GM21723 (cell line): ENCODE results near the gene SATB1.
"Not testable (repeated sequence)": the region's sequence is repeated elsewhere in the genome, so short reads cannot be mapped to it uniquely, and the experiment has no call there.

Source experiments
- ATAC-seq: cut with Tn5 transposase; IDR thresholded peaks from one replicate; pipeline ENCODE4 v1.9.1; 2021; ENCODE audit warnings: mild to moderate bottlenecking, moderate library complexity; ENCODE audit not compliant: unreplicated experiment

Gene SATB1

DNA sequence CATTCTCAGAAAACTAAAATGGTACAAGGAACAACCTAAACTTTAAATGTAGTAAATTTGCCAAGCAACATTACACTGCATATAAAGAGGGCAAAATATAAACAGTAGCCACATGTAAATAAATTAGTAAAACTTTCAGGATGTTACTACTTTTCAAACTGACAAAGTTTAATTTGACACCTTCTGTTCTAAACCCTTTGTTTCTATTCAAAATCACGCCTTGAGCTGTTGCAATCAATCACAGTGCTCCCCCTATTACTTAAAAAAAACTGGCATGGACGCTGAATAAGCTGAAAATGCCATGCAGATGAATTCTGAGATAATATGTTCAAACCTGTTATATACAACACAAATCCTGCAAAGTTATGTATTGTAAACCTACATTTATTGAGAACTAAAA, 69.3 kb downstream of the SATB1 start:
- ATAC-seq, result no peak

DNA sequence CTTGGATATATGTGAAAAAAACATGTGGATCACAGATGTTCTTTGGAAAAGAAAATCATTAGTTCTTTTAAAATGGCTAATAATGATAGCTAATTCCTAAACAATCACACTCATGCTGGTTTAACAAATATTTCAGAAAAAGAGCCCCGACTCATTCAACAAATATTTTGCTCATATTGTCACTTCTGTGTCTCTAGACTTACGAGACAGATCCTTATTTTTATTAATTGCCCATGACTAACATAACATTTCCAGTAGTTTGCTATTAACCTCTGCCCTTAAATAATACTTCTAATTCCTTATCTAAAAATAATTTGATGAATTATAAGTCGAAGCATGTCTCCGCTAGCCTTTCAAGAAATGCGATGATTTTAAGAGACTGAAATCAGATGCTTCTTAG, 70.4 kb downstream of the SATB1 start:
- ATAC-seq, result no peak

DNA sequence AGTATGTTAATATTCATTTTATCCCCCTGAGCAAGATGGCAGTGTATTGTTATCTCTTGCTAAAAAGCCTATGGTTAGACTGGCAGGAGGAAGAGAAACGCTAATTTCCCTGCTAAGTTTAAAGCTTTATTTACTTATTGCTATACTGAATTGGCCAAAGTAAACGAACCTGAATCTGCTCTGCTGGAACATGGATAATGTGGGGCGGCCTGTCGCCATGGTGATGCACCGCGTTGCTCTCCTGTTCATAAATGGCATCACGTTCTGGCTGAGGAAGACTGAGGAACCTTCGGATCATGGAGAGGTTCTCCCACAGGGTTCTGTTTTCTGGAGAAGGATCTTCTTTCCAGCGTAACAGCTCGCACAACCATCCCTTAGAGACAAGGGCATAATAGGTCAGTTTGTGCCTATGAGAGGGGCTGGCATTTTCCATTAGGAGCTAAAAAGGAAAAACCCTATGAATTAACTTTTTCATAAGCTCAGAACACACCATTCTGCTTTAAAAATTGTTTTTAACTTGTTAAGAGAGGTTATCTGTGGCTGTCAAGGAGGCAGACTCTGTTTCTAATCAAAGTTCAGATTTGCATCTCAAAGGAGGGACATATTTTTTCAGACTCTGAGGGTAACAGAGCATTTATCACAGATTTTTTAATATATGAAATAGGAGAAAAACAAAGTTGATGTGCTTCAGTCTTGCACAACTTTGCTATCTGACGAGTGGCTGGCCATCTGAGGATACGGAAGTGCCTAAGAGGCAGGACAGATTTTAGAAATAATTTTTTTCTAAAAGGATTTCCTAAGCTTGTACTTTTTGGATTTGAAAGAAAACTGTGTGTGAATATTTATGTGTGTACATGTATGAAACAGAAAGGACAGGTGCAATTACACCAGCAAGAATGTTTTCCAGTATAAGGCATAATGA, 73.1 kb downstream of the SATB1 start:
- no peak for ATAC-seq

DNA sequence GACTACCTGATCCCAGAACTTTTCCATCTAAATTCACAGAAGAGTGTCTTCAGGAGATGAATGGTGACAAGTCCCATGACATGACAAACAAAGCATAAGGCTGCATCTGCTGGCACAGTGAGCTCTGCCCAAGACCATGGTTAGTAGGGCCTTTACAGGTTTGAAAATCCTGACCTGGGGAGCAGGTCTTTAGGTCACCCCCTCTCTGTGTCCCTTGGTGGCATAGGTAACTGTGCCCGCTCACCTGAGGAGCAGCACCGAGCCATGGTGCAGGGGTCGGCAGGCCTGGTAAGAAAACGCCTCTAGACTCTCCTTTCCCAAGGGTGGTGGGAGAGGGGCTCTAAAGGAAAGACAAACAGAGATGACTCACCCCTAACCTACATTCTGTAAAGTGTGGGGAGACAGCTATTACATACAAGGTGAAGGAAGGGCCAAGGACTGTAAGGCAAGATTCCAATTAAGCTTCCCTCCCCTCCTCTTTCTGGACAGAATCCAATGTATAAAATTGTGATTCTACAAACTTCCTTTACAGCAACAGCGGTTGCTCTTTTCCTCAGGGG, 74.0 kb downstream of the SATB1 start:
- ATAC-seq, result no peak

DNA sequence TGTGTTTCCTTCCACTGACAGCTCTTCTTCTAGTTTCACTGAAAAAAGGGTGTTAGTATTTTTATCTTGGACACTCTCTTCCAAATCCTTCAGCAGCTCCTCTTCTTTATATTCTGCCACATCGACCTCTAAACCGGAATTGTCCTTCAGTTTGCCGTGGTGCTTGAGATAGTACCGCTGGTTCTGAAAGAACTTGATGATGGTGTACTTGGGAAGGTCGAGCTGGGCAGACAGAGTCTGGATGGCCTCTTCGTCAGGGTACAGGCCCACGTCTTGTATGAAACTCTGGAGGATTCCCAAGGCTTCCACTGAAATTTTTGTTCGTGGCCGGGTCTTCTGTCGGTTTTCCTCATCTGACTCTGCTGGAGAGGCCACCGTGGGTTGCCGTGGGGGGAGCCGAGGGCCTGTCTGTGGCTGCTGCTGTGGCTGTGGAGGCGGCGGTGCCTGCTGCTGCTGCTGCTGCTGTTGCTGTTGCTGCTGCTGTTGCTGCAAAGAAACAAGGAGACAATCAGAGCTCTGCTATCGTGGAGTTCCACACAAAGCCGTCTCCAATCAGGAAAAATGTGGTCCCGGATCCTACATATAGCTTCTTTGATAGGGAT, 75.8 kb downstream of the SATB1 start:
- no peak for ATAC-seq

DNA sequence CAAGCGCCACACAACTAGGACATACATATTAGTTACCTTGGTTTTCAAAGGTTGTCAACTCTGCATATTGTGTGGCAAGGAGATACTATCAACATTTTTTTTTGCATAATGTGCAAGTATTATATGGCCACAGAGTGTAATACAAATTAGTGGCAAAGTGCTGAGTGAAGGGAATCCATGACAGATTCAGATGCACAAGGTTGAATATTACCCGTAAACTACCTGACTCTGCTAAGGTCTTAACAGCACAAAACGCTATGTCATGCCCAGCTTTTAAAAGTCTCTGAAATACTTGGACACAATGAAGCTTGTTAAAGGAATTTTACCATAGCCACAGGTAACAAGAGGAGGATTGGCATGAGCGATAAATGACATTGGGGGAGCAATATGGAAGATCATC, 79.0 kb downstream of the SATB1 start:
- ATAC-seq, result no peak

DNA sequence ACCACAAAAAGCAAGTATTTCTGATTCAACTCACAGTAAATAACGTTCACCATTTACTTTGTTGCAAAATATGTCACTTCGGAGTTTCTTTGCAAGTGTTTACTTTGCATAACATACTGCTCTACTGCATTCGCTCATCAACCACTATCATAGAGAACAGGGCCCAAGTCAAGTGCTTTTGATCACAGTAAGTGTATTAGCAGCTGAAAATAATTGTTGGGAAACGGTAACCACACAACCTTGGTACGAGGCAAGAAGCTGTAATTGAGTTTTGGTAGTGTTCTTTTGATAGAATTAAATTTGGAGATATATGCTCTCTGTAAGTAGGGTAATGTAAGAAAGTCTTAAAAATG, 80.1 kb downstream of the SATB1 start:
- no peak for ATAC-seq

DNA sequence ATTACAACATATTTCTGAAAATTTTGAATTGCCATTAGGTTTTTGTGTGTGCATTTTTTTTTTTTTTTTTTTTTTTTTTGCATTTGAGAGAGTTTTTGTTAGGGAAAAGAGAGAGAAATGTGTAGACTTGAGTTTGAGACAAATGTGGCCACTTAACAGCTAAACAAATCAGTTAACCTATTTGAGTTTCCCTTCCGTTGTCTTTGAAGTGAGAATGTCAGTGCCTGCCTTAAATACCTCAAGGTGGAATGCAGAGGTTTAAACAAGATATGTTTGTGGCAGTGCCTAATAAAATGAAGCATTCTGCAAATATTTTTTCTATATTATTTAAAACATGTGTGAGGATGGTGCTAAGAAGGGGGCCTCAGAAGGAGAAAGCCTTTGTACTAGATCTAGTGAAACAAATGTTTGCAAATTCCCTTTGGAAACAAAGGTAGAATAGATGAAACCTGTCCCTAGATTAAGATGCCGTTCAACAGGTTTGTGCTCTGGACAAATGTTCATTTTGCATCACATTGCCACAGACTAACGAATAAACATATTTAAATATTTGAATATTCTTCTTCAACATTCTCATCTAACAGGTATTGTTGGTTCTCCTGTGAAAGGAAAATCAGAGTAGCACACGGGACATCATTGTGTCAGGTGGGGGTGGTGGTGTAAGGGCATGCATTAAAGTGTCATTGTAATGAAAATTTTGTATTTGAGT, 80.7 kb downstream of the SATB1 start:
- ATAC-seq, result no peak

DNA sequence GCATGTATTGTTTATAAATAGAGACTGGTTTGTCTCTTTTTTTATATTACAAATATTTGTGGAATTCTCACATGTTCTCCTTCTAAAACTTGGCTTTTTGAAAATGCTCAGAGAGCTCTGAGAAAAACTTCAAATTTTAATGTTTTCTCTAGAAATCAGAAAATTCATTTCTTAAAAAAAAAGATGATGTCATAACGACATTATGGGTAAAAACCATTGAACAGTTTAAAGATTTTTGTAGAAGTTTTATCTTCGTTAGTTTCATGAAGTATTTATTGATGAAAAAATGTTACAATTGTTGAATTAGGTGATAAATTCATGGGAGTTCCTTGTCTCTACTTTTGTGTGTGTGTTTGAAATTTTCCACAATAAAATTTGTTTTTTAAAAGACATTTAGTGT, 81.3 kb downstream of the SATB1 start:
- ATAC-seq, result no peak

DNA sequence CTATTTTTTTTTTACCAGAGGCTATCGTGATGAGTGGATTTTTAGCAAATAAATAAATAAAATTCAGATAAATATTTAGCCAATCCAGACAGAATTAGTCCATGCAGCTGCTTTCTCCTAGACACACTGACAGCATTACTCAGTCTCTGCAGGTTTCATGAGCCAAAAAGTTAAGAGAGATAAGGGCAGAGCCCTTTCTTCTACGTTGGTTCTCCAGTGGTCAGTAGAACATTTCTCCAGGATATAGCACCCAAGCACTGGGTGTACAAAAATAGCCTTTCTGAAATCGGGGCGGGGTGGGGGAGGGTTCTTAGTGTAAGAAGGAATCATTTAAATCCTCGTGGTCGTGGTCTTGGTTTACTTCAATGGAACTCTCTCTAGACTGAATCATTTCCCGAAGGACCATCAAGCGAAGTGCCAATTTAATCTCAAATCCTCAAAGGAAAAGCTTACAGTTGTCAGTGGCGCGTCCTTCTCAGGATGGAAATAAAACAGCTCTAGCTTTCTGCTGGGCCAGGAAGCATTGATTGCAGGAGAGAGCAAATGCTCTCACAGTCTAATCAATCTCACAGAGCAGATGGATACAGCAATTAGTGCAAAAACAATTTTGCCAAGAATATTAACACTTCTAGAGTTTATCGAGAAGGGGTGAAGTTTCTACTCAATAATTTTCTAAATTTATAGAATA, 86.2 kb downstream of the SATB1 start:
- no peak for ATAC-seq

DNA sequence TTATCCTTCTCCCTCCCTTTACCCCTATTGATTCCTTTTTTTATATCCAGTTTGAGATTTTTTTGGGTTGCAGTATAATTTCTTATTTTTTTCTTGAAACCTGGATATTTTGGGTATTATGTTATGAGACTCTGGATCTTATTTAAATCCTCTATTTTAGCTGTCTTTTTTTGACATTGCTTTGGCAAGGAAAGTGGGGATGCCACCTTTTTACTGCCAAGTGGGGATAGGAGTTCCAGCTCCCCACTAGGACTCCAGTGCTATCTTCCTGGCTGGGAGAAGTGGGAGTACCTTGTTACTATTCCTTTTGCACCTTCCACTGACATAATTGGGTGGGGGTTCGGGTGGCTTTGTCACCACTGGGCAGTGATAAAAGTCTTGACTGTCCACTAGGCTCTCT, 87.9 kb downstream of the SATB1 start:
- no peak for ATAC-seq

DNA sequence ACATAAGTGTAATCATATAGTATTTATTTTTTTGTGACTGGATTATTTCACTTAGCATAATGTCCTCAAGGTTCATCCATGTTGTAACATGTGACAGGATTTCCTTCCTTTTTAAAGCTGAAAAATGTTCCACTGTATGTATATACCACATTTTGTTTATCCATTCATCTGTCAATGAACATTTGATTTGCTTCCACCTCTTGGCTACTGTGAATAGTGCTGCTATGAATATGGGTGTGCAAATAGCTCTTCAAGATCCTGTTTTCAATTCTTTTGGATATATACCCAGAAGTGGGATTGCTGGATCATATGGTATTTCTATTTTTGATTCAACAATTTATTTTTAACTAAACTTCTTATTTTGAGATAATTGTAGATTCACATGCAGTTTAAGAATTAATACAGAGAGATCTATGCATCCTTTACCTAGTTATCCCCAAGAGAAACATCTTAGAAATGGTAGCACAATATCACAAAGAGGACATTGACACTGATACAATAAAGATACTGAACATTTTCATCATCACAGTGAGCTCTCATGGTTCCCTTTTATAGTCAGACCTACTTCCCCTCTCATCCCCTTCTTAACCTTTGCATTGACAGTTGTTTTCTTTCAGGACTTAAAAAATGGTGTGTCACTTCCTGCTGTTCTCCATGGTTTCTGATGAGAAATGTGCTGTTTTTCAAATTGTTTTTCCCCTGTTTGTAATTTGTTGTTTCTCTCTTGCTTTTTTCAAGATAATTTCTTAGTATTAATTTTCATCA, 90.1 kb downstream of the SATB1 start:
- ATAC-seq, result no peak

DNA sequence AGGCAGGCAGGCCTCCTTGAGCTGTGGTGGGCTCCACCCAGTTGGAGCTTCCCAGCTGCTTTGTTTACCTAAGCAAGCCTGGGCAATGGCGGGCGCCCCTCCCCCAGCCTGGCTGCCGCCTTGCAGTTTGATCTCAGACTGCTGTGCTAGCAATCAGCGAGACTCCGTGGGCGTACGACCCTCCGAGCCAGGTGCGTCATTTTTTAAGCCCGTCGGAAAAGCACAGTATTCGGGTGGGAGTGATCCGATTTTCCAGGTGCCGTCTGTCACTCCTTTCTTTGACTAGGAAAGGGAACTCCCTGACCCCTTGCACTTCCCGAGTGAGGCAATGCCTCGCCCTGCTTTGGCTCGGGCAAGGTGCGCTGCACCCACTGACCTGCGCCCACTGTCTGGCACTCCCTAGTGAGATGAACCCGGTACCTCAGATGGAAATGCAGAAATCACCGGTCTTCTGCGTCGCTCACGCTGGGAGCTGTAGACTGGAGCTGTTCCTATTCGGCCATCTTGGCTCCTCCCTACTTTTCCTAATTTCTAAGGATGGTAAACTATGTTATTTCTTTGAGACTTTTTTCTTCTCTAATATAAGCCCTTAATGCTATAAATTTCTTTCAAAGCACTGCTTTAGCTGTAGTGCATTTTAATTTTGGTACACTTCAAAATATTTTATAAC, 94.2 kb downstream of the SATB1 start:
- ATAC-seq, result not testable (repeated sequence)

DNA sequence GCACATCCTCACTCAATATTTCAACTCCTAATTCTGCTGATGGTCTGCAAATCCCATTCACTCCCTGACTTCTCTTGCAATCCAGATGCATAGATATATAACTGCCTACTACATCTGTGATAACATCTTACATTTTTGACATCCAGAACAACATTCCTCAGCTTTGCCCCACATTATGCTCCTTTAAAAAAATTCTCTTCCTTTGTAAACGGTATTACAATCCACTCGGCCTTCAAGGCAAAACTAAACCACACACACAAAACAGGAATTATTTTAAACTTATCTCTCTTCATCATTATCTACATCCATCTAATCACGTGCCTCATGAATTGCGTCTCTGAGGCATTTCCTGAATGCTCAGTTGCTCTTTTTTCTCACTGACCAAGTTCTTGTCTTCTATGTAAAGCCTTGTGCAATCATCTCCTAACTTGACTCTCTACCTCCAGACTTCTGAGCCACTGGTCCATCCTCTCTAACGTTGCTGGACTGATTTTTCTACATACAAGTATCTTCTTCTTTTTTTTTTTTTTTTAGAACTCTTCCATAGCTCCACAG, 117.0 kb downstream of the SATB1 start:
- ATAC-seq, result no peak

DNA sequence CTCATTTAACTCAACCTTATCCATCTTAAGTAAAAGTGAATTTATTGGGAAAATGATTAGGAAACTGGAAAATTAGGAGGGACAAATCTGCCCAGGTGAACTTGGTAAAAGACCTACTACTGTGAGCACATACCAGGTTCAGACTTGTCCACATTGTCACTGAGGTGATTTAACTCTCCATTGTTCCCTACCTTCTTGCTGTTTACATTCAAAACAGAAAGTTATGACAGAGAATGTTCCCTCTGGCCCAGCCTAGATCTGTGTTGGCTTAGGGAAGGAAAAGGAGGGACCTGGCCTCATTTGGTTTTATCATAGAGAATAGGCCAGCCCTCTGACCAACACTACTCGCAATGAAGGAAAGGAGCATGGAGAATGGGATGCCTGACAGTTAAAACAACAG, 117.6 kb downstream of the SATB1 start:
- ATAC-seq, result no peak

DNA sequence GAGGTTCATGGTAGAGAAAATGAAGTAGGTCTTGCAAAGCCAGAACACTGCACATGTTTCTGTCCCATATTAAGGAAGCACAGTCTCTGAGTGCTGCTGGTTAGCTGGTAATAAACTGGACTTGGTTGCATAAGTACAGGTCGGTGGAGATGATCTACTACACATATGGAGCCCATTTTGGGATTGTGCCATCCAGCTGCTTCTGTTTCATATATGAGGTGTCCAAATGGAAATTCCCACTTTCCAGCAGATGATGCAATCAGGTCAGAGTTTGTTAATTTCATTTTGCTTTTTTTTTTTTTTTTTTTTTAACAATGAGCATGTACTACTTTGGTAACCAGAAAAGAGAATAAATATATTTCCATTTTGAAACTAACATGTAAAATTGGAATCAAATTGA, 122.6 kb downstream of the SATB1 start:
- no peak for ATAC-seq

DNA sequence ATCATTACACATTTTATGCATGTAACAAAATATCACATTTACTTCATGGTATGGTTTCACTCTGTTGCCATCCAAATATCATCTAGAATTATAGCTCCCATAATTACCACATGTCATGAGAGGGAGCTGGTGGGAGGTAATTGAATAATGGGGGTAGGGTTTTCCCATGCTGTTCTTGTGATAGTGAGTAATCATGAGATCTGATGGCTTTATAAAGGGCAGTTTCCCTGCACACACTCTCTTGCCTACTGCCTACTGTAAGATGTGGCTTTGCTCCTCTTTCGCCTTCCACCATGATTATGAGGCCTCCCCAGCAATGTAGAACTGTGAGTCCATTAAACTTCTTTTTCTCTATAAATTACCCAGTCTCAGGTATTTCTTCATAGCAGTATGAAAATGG, 123.4 kb downstream of the SATB1 start:
- no peak for ATAC-seq

DNA sequence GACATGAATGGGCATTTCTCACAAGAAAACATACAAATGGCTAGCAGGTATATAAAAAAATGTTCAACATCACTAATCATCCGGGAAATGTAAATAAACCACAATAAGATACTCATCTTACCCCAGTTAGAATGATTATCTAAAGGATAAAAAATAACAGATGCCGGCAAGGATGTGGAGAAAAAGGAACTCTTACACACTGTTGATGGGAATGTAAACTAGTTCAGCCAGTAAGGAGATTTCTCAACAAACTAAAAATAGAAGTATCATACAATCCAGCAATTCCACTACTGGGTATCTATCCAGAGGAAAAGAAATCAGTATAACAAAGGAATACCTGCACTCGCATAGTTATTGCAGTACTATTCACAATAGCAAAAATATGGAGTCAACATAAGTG, 124.2 kb downstream of the SATB1 start:
- ATAC-seq, result no peak

DNA sequence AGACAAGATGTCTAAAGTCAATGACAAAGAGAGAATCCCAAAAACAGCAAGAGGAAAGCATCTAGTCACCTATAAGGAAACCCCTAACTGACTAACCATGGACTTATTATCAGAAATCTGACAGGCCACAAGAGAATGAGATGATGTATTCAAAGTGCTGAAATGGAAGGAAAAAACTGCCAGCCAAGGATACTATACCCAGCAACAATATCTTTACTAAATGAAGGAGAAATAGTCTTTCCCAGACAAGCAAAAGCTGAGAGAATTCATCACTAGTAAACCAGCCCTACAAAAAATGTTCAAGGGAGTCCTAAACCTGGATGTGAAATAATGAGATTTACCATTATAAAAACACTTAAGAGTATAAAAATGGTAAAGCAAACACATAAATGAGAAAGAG, 128.0 kb downstream of the SATB1 start:
- no peak for ATAC-seq
